ENCODE data around the gene ADCYAP1.

The ADCYAP1 gene

GRCh38 chr18:910247-910646 is 5.6 kb downstream of the ADCYAP1 start:
- DNase-seq (ENCODE audit: low spot score): no peak

DNA sequence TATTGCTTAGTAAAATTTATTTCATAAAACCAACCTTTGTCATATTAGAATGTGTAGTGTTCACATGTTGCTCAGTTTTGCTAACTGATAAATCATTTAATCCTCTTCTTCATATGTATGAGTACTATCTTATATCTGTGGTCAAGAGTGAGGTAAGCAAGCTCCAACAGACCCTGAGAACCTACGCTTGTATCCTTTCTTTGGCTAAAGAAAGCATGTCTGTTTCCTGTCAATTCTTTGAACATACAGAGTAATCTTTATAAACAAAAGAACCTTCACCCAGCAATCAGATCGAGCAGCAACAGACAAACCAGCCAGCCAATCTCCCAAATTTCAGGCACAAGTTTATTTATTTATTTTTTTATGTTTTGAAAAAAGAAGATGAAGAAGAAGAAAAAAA is 6.4 kb downstream of the ADCYAP1 start:
- no peak for DNase-seq (ENCODE audit: low spot score)

DNA sequence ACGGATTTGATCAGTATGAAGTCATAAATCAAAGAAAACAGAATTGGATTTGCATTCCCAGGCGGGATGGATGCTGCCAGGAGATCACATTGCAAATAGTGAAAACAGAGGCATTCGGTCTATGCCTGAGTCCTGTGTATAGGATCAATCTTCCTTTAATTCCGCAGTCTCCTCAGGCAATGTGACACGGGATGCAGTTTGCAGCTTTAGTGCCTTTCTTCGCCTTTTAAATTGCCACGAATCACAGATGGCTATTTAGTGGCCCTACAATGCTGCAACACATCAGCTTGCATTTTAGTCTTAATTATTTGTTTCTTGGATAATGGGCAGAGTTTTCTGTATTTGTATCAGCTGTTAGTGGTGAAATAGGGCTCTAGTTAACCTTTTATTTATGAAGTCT is 6.8 kb downstream of the ADCYAP1 start:
- DNase-seq (ENCODE audit: low spot score): no peak

- DNase-seq (ENCODE audit: low spot score): no peak
Measured at GRCh38 chr18:916562-916961, 11.9 kb downstream of the ADCYAP1 start.

DNA sequence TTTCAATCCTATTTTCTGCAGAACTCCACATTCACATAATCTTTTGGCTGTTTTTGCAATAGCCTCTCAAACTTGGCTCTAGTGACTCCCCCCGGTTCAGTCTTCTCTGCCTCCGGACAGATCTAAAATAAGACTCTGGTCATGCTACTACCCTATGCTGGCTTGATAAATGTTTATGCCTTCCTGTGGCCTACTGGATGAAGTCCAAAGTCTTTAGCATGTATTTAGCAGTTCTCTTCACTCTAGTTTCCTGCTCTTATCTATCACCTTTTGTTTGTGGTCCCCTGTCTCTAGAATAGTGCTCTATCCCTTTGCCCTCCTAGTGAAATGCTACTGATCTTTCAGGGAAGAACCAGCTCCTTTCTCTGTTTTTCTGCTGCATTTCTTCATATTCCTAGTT is 14.4 kb downstream of the ADCYAP1 start:
- DNase-seq (ENCODE audit: low spot score): no peak

- DNase-seq (ENCODE audit: low spot score): no peak
Measured at GRCh38 chr18:923144-923866, 18.6 kb downstream of the ADCYAP1 start.

DNA sequence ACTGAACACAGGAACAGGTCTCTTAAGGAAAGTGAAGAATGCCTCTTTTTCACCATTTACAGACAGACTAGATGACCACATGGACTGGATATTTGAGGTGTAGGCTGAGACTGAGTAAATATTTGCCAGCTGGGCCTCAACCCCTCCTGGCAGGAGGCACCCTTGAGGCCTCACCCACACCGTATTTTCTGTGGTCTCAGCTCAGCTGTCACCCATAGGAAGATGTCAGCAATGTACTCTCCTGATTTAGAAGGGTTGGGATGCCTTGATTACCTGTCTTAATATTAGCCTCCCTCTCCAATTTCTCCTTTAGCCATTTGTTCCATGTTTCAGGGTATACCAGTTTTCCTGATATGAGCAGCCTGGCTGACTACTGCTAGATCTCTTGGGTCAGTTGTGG is 20.3 kb downstream of the ADCYAP1 start:
- DNase-seq (ENCODE audit: low spot score): no peak

DNA sequence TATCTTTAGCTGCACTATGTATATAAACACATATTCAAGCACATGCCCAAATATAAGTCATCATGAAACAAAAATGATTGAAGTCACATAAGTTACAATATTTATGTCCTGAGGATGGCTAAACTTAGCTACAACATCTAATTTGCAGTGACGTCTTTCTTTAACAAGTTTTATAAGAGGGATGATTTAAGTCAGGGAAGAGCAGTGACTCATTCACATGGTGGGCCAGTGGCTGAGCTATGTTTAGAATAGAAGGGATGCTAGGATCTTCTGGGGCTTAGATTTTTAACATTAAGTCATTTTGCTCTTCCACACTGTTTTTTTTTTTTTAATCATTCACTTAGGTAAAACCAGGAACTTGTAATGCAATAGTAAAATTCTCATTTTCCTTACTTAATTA is 22.3 kb downstream of the ADCYAP1 start:
- no peak for DNase-seq (ENCODE audit: low spot score)

DNA sequence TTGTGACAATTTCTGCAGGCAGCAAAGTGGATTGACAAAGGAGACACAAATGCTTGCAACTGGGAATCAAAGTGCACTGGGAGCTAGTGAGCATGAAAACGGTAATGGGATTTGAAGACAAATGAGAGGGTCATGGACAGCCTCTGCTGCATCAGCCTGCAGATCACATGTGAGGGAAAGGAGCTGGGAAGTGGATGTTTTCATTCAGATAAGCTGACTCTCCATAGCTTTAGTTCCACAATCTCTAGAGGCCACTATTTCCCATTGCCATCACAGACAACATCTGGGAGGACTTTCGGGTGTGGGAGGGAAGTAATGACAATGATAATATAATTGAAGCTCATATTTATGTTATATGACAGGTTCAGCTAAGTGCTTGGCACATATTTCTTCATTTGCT is 28.4 kb downstream of the ADCYAP1 start:
- DNase-seq (ENCODE audit: low spot score): no peak

DNA sequence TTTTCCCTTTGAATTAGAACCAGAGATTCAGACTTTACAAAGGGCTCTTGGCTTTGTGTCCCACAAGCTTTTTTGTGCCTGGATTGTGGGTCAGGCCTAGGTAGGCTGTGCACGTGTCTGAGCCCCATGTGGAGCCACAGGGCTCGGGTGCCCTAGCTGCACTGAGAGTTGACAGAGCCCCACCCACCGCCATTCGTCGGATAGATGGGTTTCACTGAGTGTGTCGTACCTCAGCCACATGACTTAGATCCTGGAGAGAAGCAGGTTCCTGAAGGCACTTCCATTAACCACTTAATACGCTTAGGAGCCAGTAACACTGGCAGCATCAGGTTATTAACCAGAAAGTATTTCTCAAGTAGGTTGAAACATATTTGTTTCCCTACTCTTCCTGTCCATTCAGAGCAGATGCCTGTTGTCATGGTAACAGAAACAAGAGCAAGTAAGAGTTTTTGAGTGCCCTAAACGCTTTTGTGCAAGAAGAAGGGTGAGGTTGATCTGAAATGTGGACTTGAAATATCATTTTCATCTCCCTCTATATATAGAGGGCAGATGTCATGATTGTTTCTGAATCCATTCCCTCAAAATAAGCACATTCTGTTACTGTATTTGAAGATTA is 30.0 kb downstream of the ADCYAP1 start:
- no peak for DNase-seq (ENCODE audit: low spot score)

GRCh38 chr18:936941-937340 is 32.3 kb downstream of the ADCYAP1 start:
- no peak for DNase-seq (ENCODE audit: low spot score)

GRCh38 chr18:939166-939565 is 34.5 kb downstream of the ADCYAP1 start:
- peak; percentile 28 for DNase-seq (ENCODE audit: low spot score)

DNA sequence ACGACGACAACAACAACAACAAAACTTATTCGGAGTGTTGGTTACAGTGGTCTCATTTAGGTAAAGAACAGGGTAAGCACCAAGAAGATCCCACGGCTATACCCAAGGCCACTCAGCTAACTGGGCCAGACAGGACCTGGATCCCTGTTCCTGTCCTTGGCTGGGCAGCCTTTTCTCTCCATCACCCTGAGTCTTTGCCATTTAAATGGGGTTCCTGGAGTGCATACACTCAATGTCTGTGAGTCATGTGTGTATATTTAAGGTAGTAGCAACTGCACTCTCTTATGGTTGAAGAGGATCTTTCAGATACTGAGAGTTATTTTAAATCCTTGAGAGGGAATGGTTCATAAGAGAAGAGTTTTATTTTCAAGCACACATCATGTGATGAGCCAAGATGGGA is 35.3 kb downstream of the ADCYAP1 start:
- no peak for DNase-seq (ENCODE audit: low spot score)

DNA sequence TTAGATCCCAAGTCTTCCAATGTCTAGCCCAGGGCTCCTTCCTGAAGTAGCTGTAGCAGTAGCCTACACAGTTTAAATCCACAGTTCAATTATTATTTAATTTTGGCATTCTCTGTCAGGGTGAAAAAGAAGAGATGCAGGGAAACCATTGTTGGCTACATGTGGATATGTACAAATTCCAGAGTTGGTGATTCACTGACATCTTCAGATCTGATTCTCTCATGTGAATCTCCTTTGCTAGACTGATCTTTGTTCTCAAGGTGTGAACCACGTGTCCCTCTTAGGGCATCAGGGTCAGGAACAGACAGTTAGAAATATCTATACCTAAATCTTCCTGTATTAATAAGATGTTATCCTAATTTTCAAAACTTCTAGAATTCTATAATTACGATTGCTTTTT is 36.7 kb downstream of the ADCYAP1 start:
- DNase-seq (ENCODE audit: low spot score): no peak

- no peak for DNase-seq (ENCODE audit: low spot score)
Measured at GRCh38 chr18:944440-944839, 39.8 kb downstream of the ADCYAP1 start.

- DNase-seq (ENCODE audit: low spot score): no peak
Measured at GRCh38 chr18:949724-950631, 45.3 kb downstream of the ADCYAP1 start.

- DNase-seq (ENCODE audit: low spot score): no peak
Measured at GRCh38 chr18:950882-951495, 46.3 kb downstream of the ADCYAP1 start.

GRCh38 chr18:955384-956066 is 50.9 kb downstream of the ADCYAP1 start:
- DNase-seq (ENCODE audit: low spot score): no peak

- no peak for DNase-seq (ENCODE audit: low spot score)
Measured at GRCh38 chr18:957829-958228, 53.2 kb downstream of the ADCYAP1 start.

DNA sequence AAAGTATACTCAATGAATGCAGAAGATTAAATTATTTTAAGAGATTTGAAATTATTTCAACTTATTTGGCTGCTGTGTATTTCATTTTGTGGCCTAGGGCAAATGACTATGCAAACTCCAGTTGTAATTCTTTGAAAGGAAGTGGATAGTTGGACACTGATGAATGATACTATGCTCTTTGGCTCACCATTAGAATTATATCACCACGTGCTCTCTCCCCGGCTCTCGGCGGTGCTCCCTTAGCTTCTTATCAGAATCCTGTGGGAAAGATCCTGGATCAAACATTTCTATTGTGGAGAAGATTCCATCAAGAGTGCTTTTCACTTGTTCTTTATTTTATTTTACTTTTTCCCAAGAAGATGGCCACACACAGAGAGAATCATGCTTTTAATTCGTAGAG is 55.2 kb downstream of the ADCYAP1 start:
- DNase-seq (ENCODE audit: low spot score): no peak

Measured in iPS-NIHi11 (cell line).